Calu3 (cell line): Measurements from ENCODE around the gene PHACTR4. TPM values are rescaled to one million over a fixed set of nuclear protein-coding genes. Genes with fewer than 3 reads are reported as not detected.
"Not testable (repeated sequence)": the region's sequence is repeated elsewhere in the genome, so short reads cannot be mapped to it uniquely, and the experiment has no call there.

ENCODE experiments used
- BruUV-seq: library from RNA; stranded (reverse); fragments of 400-500 nt; replicated peaks from 2 replicates; lab custom pipeline; 2021; lab: Mats Ljungman, UMichigan
- CTCF ChIA-PET: fragments of 300-600 bp; sonication (Branson Sonifier 250); formaldehyde crosslinking; loops from one replicate; lab custom pipeline; 2022; ENCODE audit warnings: antibody characterized with exemption; lab: Charles Lee
- DNase-seq: peaks from one replicate; pipeline ENCODE4 v3.0.0; 2022
- H3K27ac Mint-ChIP-seq: one replicate; pipeline ENCODE4 v1.8.0; 2022; ENCODE audit warnings: mixed read lengths; ENCODE audit not compliant: unreplicated experiment
- H3K27me3 Mint-ChIP-seq: one replicate; pipeline ENCODE4 v1.8.0; 2022; ENCODE audit warnings: mixed read lengths; ENCODE audit not compliant: unreplicated experiment
- H3K36me3 Mint-ChIP-seq: one replicate; pipeline ENCODE4 v1.8.0; 2022; ENCODE audit warnings: mild to moderate bottlenecking, moderate library complexity, mixed read lengths; ENCODE audit not compliant: insufficient read depth, unreplicated experiment
- H3K4me1 Mint-ChIP-seq: one replicate; pipeline ENCODE4 v1.8.0; 2022; ENCODE audit warnings: mild to moderate bottlenecking, low read depth, mixed read lengths; ENCODE audit not compliant: unreplicated experiment
- H3K4me3 Mint-ChIP-seq: one replicate; pipeline ENCODE4 v1.8.0; 2022; ENCODE audit warnings: mild to moderate bottlenecking, low read depth, moderate library complexity, mixed read lengths; ENCODE audit not compliant: unreplicated experiment
- H3K9me3 Mint-ChIP-seq: one replicate; pipeline ENCODE4 v1.8.0; 2022; ENCODE audit warnings: low read depth, mixed read lengths; ENCODE audit not compliant: unreplicated experiment
- CTCF ChIP-seq: fragments of 200-600 bp; IDR thresholded peaks from one replicate; pipeline ENCODE4 v1.8.0; 2022; ENCODE audit warnings: antibody characterized with exemption; ENCODE audit not compliant: unreplicated experiment
- intact Hi-C: fragments of 100-400 bp; cut with micrococcal nuclease; formaldehyde crosslinking; loops from one replicate; pipeline ENCODE4 v1.10.0; 2022; ENCODE audit not compliant: unreplicated experiment
- total RNA-seq: library from RNA; stranded (reverse); gene quantifications from 2 replicates; pipeline ENCODE4 v1.2.3, GENCODE V29; 2022

The PHACTR4 gene
- total RNA-seq, 1 experiment from 2014 or later: 58.7 TPM

- H3K27me3 Mint-ChIP-seq: no peaks in the 10 kb centered on the region
- H3K9me3 Mint-ChIP-seq: no peaks in the 10 kb centered on the region
- no peaks in the 10 kb centered on the region for H3K36me3 Mint-ChIP-seq
- H3K4me1 Mint-ChIP-seq: peaks cover 9% of the 10 kb centered on the region
- peak; percentile 73 for DNase-seq
- no peak overlapping the region for H3K4me3 Mint-ChIP-seq
- BruUV-seq: no TSS peak
- CTCF ChIA-PET: interaction anchor here (0.6 to 2.2 kb wide), 8 partner anchors 8 to 123 kb away, joined by 3 to 12 read pairs (median 4); partner anchors contain the start of gene PHACTR4
- intact Hi-C loops: no loop called here
- no peak overlapping the region for H3K27ac Mint-ChIP-seq
- TF ChIP-seq CTCF: peak; percentile 36
Observed at GRCh38 chr1:28359592-28360239, 9.8 kb upstream of the PHACTR4 start.

- TF ChIP-seq CTCF: no peak
- Mint-ChIP-seq H3K27me3 (no peaks in the 10 kb centered on the region), H3K4me1 (peaks cover 23% of the 10 kb centered on the region), H3K9me3 (no peaks in the 10 kb centered on the region), H3K36me3 (peaks cover 35% of the 10 kb centered on the region), H3K4me3 (no peak overlapping the region), H3K27ac (no peak overlapping the region)
- BruUV-seq: no TSS peak
- intact Hi-C loops: no loop called here
- DNase-seq: no peak
- CTCF ChIA-PET: no interaction called here
Observed at GRCh38 chr1:28364888-28365287, 4.7 kb upstream of the PHACTR4 start.

GRCh38 chr1:28365864-28366263 is 3.7 kb upstream of the PHACTR4 start:
- no peak for TF ChIP-seq CTCF
- CTCF ChIA-PET: interaction anchor here (0.6 to 1.0 kb wide), 5 partner anchors 12 to 118 kb away, joined by 3 to 4 read pairs (median 3); no protein-coding TSS in a partner anchor
- Mint-ChIP-seq H3K4me3 (no peak overlapping the region), H3K9me3 (no peaks in the 10 kb centered on the region), H3K27ac (peak overlapping the region; percentile 46), H3K4me1 (peaks cover 23% of the 10 kb centered on the region), H3K27me3 (no peaks in the 10 kb centered on the region), H3K36me3 (peaks cover 45% of the 10 kb centered on the region)
- intact Hi-C loops: no loop called here
- DNase-seq: peak; percentile 51
- BruUV-seq: no TSS peak

- not testable (repeated sequence) for DNase-seq, BruUV-seq, H3K27me3 Mint-ChIP-seq, H3K9me3 Mint-ChIP-seq
- CTCF ChIA-PET: interaction anchor here (0.6 to 3.4 kb wide), 10 partner anchors 9 to 277 kb away, joined by 3 to 59 read pairs (median 4); partner anchors contain the start of gene MED18
- Mint-ChIP-seq H3K36me3 (peaks cover 53% of the 10 kb centered on the region), H3K27ac (peak overlapping the region; percentile 88), H3K4me3 (peak overlapping the region; percentile 90), H3K4me1 (peaks cover 25% of the 10 kb centered on the region)
- intact Hi-C loops: loop anchor here (1.0 kb wide), 1 partner anchor 120 kb away; no protein-coding TSS in a partner anchor
Observed at GRCh38 chr1:28368608-28369007, 932 bp upstream of the PHACTR4 start.
